ENCODE measurements around the gene BHLHA15.

- no peak for TF ChIP-seq CTCF (IDR thresholded peaks at IDR 0.05)
- no peak for TF ChIP-seq POLR2AphosphoS5 (IDR thresholded peaks at IDR 0.05)
- TF ChIP-seq POLR2A (IDR thresholded peaks at IDR 0.05) = no peak
- no peak for TF ChIP-seq EP300 (IDR thresholded peaks at IDR 0.05)
Measured at GRCh38 chr7:98203964-98204605, 7.2 kb upstream of the BHLHA15 start.

All from gastroesophageal sphincter (tissue), 3 donors.